Vagina (tissue), 2 donors: ENCODE data around the gene AWAT1.

Experiments
- POLR2A ChIP-seq, 2 donors: fragments of 450-650 bp; IDR thresholded peaks; one replicate each; pipeline ENCODE4 v1.6.1; 2017; ENCODE audit warnings: antibody characterized with exemption in 2 of 2, mild to moderate bottlenecking in 2 of 2, moderate library complexity in 2 of 2
- TF ChIP-seq, protein P1 (sequence below), 3 experiments: fragments of 450-650 bp in 2 of 3; fragments of 200-600 bp in 1 of 3; sonication (generic) in 1 of 3; IDR thresholded peaks; one replicate each; pipeline ENCODE4 v1.5.1; 2017 to 2019; ENCODE audit warnings: antibody characterized with exemption in 3 of 3, mild to moderate bottlenecking in 2 of 3, moderate library complexity in 2 of 3

DNA sequence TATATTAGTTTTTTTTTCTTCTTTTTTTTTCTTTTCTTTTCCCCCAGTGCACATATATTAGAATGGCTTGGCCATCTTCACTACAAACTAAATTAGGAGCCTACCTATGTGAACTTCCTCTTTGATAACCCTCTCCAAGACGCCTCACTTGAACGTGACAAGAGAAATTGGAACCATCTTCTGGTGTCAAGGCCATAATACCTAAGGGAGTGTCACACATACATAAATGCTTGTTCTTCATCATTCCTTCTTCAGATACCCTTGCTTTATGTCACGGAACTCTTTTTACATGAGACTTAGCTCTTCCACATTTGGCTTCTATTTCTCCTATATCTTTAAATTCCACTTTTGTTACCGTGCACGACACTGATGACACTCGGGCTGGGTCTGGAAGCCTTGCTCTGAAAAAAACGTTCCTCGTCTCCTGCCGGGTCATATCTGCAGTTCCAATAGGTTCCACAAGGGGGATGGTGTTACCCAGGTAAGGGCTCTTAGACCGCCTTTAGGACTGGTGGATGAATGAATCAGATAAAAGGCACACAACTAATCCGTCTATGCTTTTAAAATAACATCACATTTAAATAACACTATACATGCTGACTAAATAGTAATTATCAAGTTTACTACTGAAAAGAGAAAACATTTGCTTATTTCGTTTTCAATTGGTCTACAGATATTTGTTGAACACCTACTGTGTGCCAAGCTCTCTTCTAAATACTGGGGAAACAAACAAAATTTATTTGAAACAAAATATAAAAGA, 37.3 kb upstream of the AWAT1 start:
- TF ChIP-seq, protein P1, sequence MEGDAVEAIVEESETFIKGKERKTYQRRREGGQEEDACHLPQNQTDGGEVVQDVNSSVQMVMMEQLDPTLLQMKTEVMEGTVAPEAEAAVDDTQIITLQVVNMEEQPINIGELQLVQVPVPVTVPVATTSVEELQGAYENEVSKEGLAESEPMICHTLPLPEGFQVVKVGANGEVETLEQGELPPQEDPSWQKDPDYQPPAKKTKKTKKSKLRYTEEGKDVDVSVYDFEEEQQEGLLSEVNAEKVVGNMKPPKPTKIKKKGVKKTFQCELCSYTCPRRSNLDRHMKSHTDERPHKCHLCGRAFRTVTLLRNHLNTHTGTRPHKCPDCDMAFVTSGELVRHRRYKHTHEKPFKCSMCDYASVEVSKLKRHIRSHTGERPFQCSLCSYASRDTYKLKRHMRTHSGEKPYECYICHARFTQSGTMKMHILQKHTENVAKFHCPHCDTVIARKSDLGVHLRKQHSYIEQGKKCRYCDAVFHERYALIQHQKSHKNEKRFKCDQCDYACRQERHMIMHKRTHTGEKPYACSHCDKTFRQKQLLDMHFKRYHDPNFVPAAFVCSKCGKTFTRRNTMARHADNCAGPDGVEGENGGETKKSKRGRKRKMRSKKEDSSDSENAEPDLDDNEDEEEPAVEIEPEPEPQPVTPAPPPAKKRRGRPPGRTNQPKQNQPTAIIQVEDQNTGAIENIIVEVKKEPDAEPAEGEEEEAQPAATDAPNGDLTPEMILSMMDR (IDR thresholded peaks at IDR 0.05), result peak in 1 of 3 experiments; percentile 35
- no peak for TF ChIP-seq POLR2A (IDR thresholded peaks at IDR 0.05)
